HepG2 (cell line): Measurements from ENCODE around the gene PROC. TPM values are rescaled to one million over a fixed set of nuclear protein-coding genes. Genes with fewer than 3 reads are reported as not detected.
A peak's percentile ranks its signal among the peaks of the same experiment; 100 is the strongest.

Source experiments
- BRD4 ChIP-seq: sonication (generic); formaldehyde crosslinking; IDR thresholded peaks from 2 replicates; pipeline ENCODE4 v1.4.0; 2020; ENCODE audit warnings: missing genetic modification reagents
- CENPT ChIP-seq: sonication (generic); formaldehyde crosslinking; IDR thresholded peaks from 2 replicates; pipeline ENCODE4 v1.8.0; 2022; ENCODE audit warnings: low read depth, mild to moderate bottlenecking, moderate library complexity, missing genetic modification reagents
- MYC ChIP-seq: sonication (generic); formaldehyde crosslinking; IDR thresholded peaks from 2 replicates; pipeline ENCODE4 v1.9.0; 2021; ENCODE audit warnings: missing genetic modification reagents, borderline replicate concordance
- PCBP1 ChIP-seq: fragments of 200-400 bp; formaldehyde crosslinking; IDR thresholded peaks from 2 replicates; pipeline ENCODE4 v1.6.1; 2017; ENCODE audit warnings: mild to moderate bottlenecking, low read depth, low read length, borderline replicate concordance
- PRMT3 ChIP-seq: sonication (generic); formaldehyde crosslinking; IDR thresholded peaks from 2 replicates; pipeline ENCODE4 v1.8.1; 2022; ENCODE audit warnings: low read depth, mild to moderate bottlenecking, moderate library complexity, missing genetic modification reagents, borderline replicate concordance
- REL ChIP-seq: sonication (generic); formaldehyde crosslinking; conservative IDR thresholded peaks from 2 replicates; pipeline ENCODE4 v1.8.0; 2022; ENCODE audit warnings: mild to moderate bottlenecking, missing genetic modification reagents, moderate library complexity
- RORA ChIP-seq: sonication (generic); formaldehyde crosslinking; IDR thresholded peaks from 2 replicates; pipeline ENCODE4 v1.5.0; 2020; ENCODE audit warnings: mild to moderate bottlenecking, missing genetic modification reagents, moderate library complexity
- SIX4 ChIP-seq: sonication (generic); formaldehyde crosslinking; IDR thresholded peaks from 2 replicates; pipeline ENCODE4 v1.4.0; 2020; ENCODE audit warnings: missing genetic modification reagents
- SP4 ChIP-seq: sonication (generic); formaldehyde crosslinking; IDR thresholded peaks from 2 replicates; pipeline ENCODE4 v1.8.1; 2023; ENCODE audit warnings: mild to moderate bottlenecking, missing genetic modification reagents
- ZNF253 ChIP-seq: sonication (generic); formaldehyde crosslinking; IDR thresholded peaks from 2 replicates; pipeline ENCODE4 v1.8.0; 2022; ENCODE audit warnings: mild to moderate bottlenecking, missing genetic modification reagents, borderline replicate concordance
- ZNF296 ChIP-seq: sonication (generic); formaldehyde crosslinking; conservative IDR thresholded peaks from 2 replicates; pipeline ENCODE4 v1.5.0; 2020; ENCODE audit warnings: mild to moderate bottlenecking, missing genetic modification reagents
- ZNF441 ChIP-seq: sonication (generic); formaldehyde crosslinking; IDR thresholded peaks from 2 replicates; pipeline ENCODE4 v1.7.0; 2021; ENCODE audit warnings: missing genetic modification reagents, borderline replicate concordance
- ZNF761 ChIP-seq: sonication (generic); formaldehyde crosslinking; conservative IDR thresholded peaks from 2 replicates; pipeline ENCODE4 v1.4.0; 2020; ENCODE audit warnings: mild to moderate bottlenecking, missing genetic modification reagents
- polyA plus RNA-seq, 8 experiments: library from polyadenylated mRNA; depleted of rRNA in 3 of 8; stranded (reverse) in 7 of 8; unstranded in 1 of 8; fragments of >200 nt; fragmentation: Illumina TruSeq in 4 of 8; extraction: Trizol in 4 of 8; gene quantifications; 2 replicates each; pipeline versions ENCODE4 v1.2.1 to v1.2.3, GENCODE V29; 2011 to 2016; ENCODE audit warnings: low read depth in 4 of 8, missing spikeins in 1 of 8, mixed read lengths in 1 of 8; ENCODE audit not compliant: insufficient read depth in 1 of 8
- total RNA-seq, 5 experiments: library from RNA; depleted of rRNA; stranded (reverse); fragments of >200 nt; fragmentation: Illumina TruSeq; extraction: Trizol; gene quantifications; 2 replicates each; pipeline ENCODE4 v1.2.3, GENCODE V29; 2016; ENCODE audit warnings: low read depth in 1 of 5
- TF ChIP-seq, protein P1 (sequence below): sonication (generic); formaldehyde crosslinking; IDR thresholded peaks from 2 replicates; pipeline ENCODE4 v1.8.1; 2022; ENCODE audit warnings: low read depth, mild to moderate bottlenecking, missing genetic modification reagents
- TF ChIP-seq, protein P2 (sequence below): sonication (generic); formaldehyde crosslinking; IDR thresholded peaks from 2 replicates; pipeline ENCODE4 v1.4.0; 2020; ENCODE audit warnings: mild to moderate bottlenecking, missing genetic modification reagents
- TF ChIP-seq, protein P3 (sequence below): sonication (generic); formaldehyde crosslinking; IDR thresholded peaks from 2 replicates; pipeline ENCODE4 v1.5.0; 2020; ENCODE audit warnings: mild to moderate bottlenecking, missing genetic modification reagents, borderline replicate concordance
- TF ChIP-seq, protein P4 (sequence below): IDR thresholded peaks from 2 replicates; pipeline ENCODE4 v1.6.1; 2016; ENCODE audit warnings: control low read depth
- TF ChIP-seq, protein P5 (sequence below): sonication (generic); formaldehyde crosslinking; IDR thresholded peaks from 2 replicates; pipeline ENCODE4 v1.5.1; 2020; ENCODE audit warnings: mild to moderate bottlenecking, missing genetic modification reagents, moderate library complexity

The PROC gene
- total and polyA plus RNA-seq, 2 of the 13 experiments (the other 11 are each of a cell fraction or from before 2014, with no cell fraction given): 134 to 185 TPM

DNA sequence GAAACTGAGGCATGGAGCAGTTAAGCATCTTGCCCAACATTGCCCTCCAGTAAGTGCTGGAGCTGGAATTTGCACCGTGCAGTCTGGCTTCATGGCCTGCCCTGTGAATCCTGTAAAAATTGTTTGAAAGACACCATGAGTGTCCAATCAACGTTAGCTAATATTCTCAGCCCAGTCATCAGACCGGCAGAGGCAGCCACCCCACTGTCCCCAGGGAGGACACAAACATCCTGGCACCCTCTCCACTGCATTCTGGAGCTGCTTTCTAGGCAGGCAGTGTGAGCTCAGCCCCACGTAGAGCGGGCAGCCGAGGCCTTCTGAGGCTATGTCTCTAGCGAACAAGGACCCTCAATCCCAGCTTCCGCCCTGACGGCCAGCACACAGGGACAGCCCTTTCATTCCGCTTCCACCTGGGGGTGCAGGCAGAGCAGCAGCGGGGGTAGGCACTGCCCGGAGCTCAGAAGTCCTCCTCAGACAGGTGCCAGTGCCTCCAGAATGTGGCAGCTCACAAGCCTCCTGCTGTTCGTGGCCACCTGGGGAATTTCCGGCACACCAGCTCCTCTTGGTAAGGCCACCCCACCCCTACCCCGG, 1.3 kb downstream of the PROC start (continued):
- TF ChIP-seq ZNF441 (CRISPR knock-in tag) (peak; percentile 31; the same call in 1 of the 2 replicates), ZNF253 (CRISPR knock-in tag) (0 out of 2 replicates have a peak, but pooled peaks have one; percentile 16), PCBP1 (0 out of 2 replicates have a peak, but pooled peaks have one; percentile 64), SIX4 (CRISPR knock-in tag) (no peak), ZNF296 (CRISPR knock-in tag) (0 out of 2 replicates have a peak, but pooled peaks have one; percentile 25), SP4 (CRISPR knock-in tag) (peak; percentile 52), RORA (CRISPR knock-in tag) (no peak), PRMT3 (CRISPR knock-in tag) (0 out of 2 replicates have a peak, but pooled peaks have one; percentile 60), BRD4 (no peak), MYC (CRISPR knock-in tag) (peak; percentile 24; the same call in 1 of the 2 replicates), CENPT (CRISPR knock-in tag) (0 out of 2 replicates have a peak, but pooled peaks have one; percentile 19), ZNF761 (CRISPR knock-in tag) (no peak), REL (CRISPR knock-in tag) (peak; percentile 26; the same call in 1 of the 2 replicates)
- TF ChIP-seq, protein P1, sequence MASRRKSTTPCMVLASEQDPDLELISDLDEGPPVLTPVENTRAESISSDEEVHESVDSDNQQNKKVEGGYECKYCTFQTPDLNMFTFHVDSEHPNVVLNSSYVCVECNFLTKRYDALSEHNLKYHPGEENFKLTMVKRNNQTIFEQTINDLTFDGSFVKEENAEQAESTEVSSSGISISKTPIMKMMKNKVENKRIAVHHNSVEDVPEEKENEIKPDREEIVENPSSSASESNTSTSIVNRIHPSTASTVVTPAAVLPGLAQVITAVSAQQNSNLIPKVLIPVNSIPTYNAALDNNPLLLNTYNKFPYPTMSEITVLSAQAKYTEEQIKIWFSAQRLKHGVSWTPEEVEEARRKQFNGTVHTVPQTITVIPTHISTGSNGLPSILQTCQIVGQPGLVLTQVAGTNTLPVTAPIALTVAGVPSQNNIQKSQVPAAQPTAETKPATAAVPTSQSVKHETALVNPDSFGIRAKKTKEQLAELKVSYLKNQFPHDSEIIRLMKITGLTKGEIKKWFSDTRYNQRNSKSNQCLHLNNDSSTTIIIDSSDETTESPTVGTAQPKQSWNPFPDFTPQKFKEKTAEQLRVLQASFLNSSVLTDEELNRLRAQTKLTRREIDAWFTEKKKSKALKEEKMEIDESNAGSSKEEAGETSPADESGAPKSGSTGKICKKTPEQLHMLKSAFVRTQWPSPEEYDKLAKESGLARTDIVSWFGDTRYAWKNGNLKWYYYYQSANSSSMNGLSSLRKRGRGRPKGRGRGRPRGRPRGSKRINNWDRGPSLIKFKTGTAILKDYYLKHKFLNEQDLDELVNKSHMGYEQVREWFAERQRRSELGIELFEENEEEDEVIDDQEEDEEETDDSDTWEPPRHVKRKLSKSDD (CRISPR knock-in tag): 0 out of 2 replicates have a peak, but pooled peaks have one; percentile 6
- TF ChIP-seq, protein P2, sequence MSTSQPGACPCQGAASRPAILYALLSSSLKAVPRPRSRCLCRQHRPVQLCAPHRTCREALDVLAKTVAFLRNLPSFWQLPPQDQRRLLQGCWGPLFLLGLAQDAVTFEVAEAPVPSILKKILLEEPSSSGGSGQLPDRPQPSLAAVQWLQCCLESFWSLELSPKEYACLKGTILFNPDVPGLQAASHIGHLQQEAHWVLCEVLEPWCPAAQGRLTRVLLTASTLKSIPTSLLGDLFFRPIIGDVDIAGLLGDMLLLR (CRISPR knock-in tag): peak; percentile 39; the same call in 1 of the 2 replicates
- TF ChIP-seq, protein P3, sequence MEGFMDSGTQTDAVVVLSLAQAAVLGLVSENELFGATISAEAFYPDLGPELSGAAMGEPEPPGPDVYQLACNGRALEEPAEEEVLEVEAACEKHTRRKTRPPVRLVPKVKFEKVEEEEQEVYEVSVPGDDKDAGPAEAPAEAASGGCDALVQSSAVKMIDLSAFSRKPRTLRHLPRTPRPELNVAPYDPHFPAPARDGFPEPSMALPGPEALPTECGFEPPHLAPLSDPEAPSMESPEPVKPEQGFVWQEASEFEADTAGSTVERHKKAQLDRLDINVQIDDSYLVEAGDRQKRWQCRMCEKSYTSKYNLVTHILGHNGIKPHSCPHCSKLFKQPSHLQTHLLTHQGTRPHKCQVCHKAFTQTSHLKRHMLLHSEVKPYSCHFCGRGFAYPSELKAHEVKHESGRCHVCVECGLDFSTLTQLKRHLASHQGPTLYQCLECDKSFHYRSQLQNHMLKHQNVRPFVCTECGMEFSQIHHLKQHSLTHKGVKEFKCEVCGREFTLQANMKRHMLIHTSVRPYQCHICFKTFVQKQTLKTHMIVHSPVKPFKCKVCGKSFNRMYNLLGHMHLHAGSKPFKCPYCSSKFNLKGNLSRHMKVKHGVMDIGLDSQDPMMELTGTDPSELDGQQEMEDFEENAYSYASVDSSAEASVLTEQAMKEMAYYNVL (CRISPR knock-in tag): peak; percentile 3; the same call in 1 of the 2 replicates
- TF ChIP-seq, protein P4, sequence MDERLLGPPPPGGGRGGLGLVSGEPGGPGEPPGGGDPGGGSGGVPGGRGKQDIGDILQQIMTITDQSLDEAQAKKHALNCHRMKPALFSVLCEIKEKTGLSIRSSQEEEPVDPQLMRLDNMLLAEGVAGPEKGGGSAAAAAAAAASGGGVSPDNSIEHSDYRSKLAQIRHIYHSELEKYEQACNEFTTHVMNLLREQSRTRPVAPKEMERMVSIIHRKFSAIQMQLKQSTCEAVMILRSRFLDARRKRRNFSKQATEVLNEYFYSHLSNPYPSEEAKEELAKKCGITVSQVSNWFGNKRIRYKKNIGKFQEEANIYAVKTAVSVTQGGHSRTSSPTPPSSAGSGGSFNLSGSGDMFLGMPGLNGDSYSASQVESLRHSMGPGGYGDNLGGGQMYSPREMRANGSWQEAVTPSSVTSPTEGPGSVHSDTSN (CRISPR knock-in tag): peak; percentile 85
- TF ChIP-seq, protein P5, sequence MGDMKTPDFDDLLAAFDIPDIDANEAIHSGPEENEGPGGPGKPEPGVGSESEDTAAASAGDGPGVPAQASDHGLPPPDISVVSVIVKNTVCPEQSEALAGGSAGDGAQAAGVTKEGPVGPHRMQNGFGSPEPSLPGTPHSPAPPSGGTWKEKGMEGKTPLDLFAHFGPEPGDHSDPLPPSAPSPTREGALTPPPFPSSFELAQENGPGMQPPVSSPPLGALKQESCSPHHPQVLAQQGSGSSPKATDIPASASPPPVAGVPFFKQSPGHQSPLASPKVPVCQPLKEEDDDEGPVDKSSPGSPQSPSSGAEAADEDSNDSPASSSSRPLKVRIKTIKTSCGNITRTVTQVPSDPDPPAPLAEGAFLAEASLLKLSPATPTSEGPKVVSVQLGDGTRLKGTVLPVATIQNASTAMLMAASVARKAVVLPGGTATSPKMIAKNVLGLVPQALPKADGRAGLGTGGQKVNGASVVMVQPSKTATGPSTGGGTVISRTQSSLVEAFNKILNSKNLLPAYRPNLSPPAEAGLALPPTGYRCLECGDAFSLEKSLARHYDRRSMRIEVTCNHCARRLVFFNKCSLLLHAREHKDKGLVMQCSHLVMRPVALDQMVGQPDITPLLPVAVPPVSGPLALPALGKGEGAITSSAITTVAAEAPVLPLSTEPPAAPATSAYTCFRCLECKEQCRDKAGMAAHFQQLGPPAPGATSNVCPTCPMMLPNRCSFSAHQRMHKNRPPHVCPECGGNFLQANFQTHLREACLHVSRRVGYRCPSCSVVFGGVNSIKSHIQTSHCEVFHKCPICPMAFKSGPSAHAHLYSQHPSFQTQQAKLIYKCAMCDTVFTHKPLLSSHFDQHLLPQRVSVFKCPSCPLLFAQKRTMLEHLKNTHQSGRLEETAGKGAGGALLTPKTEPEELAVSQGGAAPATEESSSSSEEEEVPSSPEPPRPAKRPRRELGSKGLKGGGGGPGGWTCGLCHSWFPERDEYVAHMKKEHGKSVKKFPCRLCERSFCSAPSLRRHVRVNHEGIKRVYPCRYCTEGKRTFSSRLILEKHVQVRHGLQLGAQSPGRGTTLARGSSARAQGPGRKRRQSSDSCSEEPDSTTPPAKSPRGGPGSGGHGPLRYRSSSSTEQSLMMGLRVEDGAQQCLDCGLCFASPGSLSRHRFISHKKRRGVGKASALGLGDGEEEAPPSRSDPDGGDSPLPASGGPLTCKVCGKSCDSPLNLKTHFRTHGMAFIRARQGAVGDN (CRISPR knock-in tag): peak; percentile 79
